ENCODE measurements around the gene SLC66A3.

SLC66A3 gene

GRCh38 chr2:11123856-11124759 lies 31.2 kb upstream of the SLC66A3 start:
- TF ChIP-seq RAD21 (IDR thresholded peaks at IDR 0.05; ENCODE audit: low read depth) = peak; percentile 98
- TF ChIP-seq EP300 (IDR thresholded peaks at IDR 0.05; ENCODE audit: borderline replicate concordance) = no peak
- TF ChIP-seq, protein P1, sequence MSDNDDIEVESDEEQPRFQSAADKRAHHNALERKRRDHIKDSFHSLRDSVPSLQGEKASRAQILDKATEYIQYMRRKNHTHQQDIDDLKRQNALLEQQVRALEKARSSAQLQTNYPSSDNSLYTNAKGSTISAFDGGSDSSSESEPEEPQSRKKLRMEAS (IDR thresholded peaks at IDR 0.05) = peak; percentile 60
- peak; percentile 92 for TF ChIP-seq YY1 (IDR thresholded peaks at IDR 0.05; ENCODE audit: low read depth)

DNA sequence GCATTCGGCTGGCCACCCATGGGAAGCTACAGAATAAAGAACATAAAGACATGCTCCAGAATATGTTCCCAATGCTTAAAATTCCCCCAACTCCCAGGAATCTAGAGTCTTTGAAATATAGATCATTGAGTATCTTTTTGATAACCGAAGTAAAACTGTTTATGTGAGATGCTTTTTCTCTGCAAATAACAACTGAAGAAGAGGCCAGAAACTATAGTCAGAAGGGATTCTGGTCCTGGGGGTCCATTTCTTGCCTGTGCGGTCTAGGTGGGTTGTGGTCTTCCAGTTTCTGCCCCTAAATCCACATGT lies 30.6 kb upstream of the SLC66A3 start:
- TF ChIP-seq NFIC (IDR thresholded peaks at IDR 0.05) (no peak), CREB1 (IDR thresholded peaks at IDR 0.05; ENCODE audit: low read depth) (no peak), TAF1 (IDR thresholded peaks at IDR 0.05; ENCODE audit: low read depth) (no peak), TEAD4 (IDR thresholded peaks at IDR 0.05) (no peak), RAD21 (IDR thresholded peaks at IDR 0.05; ENCODE audit: low read depth) (no peak), YY1 (IDR thresholded peaks at IDR 0.05; ENCODE audit: low read depth) (no peak), EP300 (IDR thresholded peaks at IDR 0.05; ENCODE audit: borderline replicate concordance) (no peak), EGR1 (IDR thresholded peaks at IDR 0.05) (no peak), TCF12 (IDR thresholded peaks at IDR 0.05; ENCODE audit: low read depth) (no peak), REST (IDR thresholded peaks at IDR 0.05; ENCODE audit: low read depth) (no peak), ZBTB7A (IDR thresholded peaks at IDR 0.05; ENCODE audit: low read depth) (no peak)

- no peak for TF ChIP-seq TCF12 (IDR thresholded peaks at IDR 0.05; ENCODE audit: low read depth)
- no peak for TF ChIP-seq YY1 (IDR thresholded peaks at IDR 0.05; ENCODE audit: low read depth)
- TF ChIP-seq CREB1 (IDR thresholded peaks at IDR 0.05; ENCODE audit: low read depth) = no peak
- no peak for TF ChIP-seq RAD21 (IDR thresholded peaks at IDR 0.05; ENCODE audit: low read depth)
- no peak for TF ChIP-seq CEBPB (IDR thresholded peaks at IDR 0.05)
- TF ChIP-seq REST (IDR thresholded peaks at IDR 0.05; ENCODE audit: low read depth) = no peak
- TF ChIP-seq TAF1 (IDR thresholded peaks at IDR 0.05; ENCODE audit: low read depth) = no peak
- TF ChIP-seq, protein P2, sequence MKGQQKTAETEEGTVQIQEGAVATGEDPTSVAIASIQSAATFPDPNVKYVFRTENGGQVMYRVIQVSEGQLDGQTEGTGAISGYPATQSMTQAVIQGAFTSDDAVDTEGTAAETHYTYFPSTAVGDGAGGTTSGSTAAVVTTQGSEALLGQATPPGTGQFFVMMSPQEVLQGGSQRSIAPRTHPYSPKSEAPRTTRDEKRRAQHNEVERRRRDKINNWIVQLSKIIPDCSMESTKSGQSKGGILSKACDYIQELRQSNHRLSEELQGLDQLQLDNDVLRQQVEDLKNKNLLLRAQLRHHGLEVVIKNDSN (IDR thresholded peaks at IDR 0.05) = no peak
- no peak for TF ChIP-seq ZBTB7A (IDR thresholded peaks at IDR 0.05; ENCODE audit: low read depth)
These were observed 27.5 kb upstream of the SLC66A3 start for GRCh38 chr2:11127761-11128160.

DNA sequence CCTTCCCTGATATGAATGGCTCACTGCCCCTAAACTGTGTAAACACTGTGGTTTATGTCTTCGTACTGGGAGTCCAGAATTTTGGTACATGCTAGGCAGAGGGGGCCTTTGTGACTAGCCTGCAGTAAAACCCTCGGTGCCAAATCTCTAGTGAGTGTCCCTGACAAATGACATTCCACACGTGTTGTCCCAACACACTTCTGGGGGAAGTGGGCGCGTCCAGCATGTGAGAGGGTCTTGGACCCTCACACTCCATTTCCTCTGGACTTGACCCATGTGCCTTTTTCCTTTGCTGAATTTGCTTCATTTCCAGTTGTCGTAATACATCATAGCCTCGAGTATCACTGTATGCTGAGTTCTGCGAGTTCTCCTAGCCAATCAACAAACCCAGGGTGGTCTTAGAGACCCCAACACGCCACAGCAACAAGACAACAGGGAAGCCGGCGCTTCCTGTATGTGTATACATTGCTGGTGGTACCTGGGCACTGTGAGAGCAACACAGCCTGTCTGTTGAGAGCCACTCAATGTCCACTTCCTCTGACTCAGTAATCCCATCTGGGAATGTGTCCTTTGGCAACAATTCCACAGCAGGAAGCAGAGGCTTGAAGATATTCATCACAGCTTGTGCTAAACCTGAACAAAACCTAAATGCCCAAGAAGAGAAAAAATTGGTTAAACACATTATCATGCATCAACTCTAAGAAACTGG lies 26.9 kb upstream of the SLC66A3 start:
- no peak for TF ChIP-seq EP300 (IDR thresholded peaks at IDR 0.05; ENCODE audit: borderline replicate concordance)
- no peak for TF ChIP-seq TEAD4 (IDR thresholded peaks at IDR 0.05)
- no peak for TF ChIP-seq TAF1 (IDR thresholded peaks at IDR 0.05; ENCODE audit: low read depth)
- TF ChIP-seq, protein P1 (IDR thresholded peaks at IDR 0.05) = no peak
- no peak for TF ChIP-seq EGR1 (IDR thresholded peaks at IDR 0.05)
- TF ChIP-seq NFIC (IDR thresholded peaks at IDR 0.05) = no peak
- no peak for TF ChIP-seq FOXM1 (IDR thresholded peaks at IDR 0.05; ENCODE audit: borderline replicate concordance, low read depth)
- no peak for TF ChIP-seq CEBPB (IDR thresholded peaks at IDR 0.05)

GRCh38 chr2:11129598-11130449 lies 25.4 kb upstream of the SLC66A3 start:
- no peak for TF ChIP-seq CREB1 (IDR thresholded peaks at IDR 0.05; ENCODE audit: low read depth)
- no peak for TF ChIP-seq TCF12 (IDR thresholded peaks at IDR 0.05; ENCODE audit: low read depth)
- peak; percentile 95 for TF ChIP-seq ZBTB7A (IDR thresholded peaks at IDR 0.05; ENCODE audit: low read depth)
- no peak for TF ChIP-seq TAF1 (IDR thresholded peaks at IDR 0.05; ENCODE audit: low read depth)
- TF ChIP-seq TEAD4 (IDR thresholded peaks at IDR 0.05) = no peak
- TF ChIP-seq, protein P1 (IDR thresholded peaks at IDR 0.05) = peak; percentile 78; the same call in 1 of the 2 replicates
- TF ChIP-seq RAD21 (IDR thresholded peaks at IDR 0.05; ENCODE audit: low read depth) = peak; percentile 83
- no peak; the same call in 1 of the 2 replicates for TF ChIP-seq NFIC (IDR thresholded peaks at IDR 0.05)
- TF ChIP-seq, protein P2 (IDR thresholded peaks at IDR 0.05) = no peak
- TF ChIP-seq CEBPB (IDR thresholded peaks at IDR 0.05) = no peak
- peak; percentile 25; the same call in 1 of the 2 replicates for TF ChIP-seq EP300 (IDR thresholded peaks at IDR 0.05; ENCODE audit: borderline replicate concordance)
- TF ChIP-seq EGR1 (IDR thresholded peaks at IDR 0.05) = no peak
- TF ChIP-seq FOXM1 (IDR thresholded peaks at IDR 0.05; ENCODE audit: borderline replicate concordance, low read depth) = no peak; the same call in 1 of the 2 replicates
- no peak for TF ChIP-seq YY1 (IDR thresholded peaks at IDR 0.05; ENCODE audit: low read depth)
- no peak for TF ChIP-seq REST (IDR thresholded peaks at IDR 0.05; ENCODE audit: low read depth)

Data from Ishikawa (cell line).